KMS-11 (cell line): Measurements from ENCODE around the gene LONP2.

Source experiments
- H2AFZ ChIP-seq: fragments of 200-600 bp; sonication (generic); 2 replicates; pipeline ENCODE4 v1.6.1; 2016; ENCODE audit warnings: antibody characterized with exemption, mixed run types, low read depth
- H3K27ac ChIP-seq: fragments of 200-600 bp; sonication (generic); 2 replicates; pipeline ENCODE4 v1.6.1; 2016; ENCODE audit warnings: mild to moderate bottlenecking, mixed run types
- H3K27me3 ChIP-seq: fragments of 200-600 bp; sonication (generic); 2 replicates; pipeline ENCODE4 v1.6.1; 2017; ENCODE audit warnings: mild to moderate bottlenecking, low read depth, mixed run types, moderate library complexity; ENCODE audit not compliant: insufficient read depth
- H3K36me3 ChIP-seq: fragments of 200-600 bp; sonication (generic); 2 replicates; pipeline ENCODE4 v1.6.1; 2017; ENCODE audit warnings: mild to moderate bottlenecking, mixed run types; ENCODE audit not compliant: insufficient read depth
- H3K4me1 ChIP-seq: fragments of 200-600 bp; sonication (generic); 2 replicates; pipeline ENCODE4 v1.6.1; 2016; ENCODE audit warnings: mild to moderate bottlenecking, low read depth, mixed run types; ENCODE audit not compliant: poor library complexity, severe bottlenecking
- H3K4me2 ChIP-seq: fragments of 200-600 bp; sonication (generic); 2 replicates; pipeline ENCODE4 v1.7.0; 2016; ENCODE audit warnings: mild to moderate bottlenecking, mixed run types
- H3K4me3 ChIP-seq: fragments of 200-600 bp; sonication (generic); IDR thresholded peaks from 2 replicates; pipeline ENCODE4 v1.6.1; 2017; ENCODE audit warnings: low read depth, low read length, mixed read lengths; ENCODE audit not compliant: insufficient read depth
- H3K79me2 ChIP-seq: fragments of 200-600 bp; sonication (generic); 2 replicates; pipeline ENCODE4 v1.6.1; 2016; ENCODE audit warnings: low read depth, mixed run types; ENCODE audit not compliant: insufficient read depth
- H3K9ac ChIP-seq: fragments of 200-600 bp; sonication (generic); 2 replicates; pipeline ENCODE4 v1.6.1; 2016; ENCODE audit warnings: mild to moderate bottlenecking, mixed run types
- H4K20me1 ChIP-seq: fragments of 200-600 bp; sonication (generic); 2 replicates; pipeline ENCODE4 v1.6.1; 2016; ENCODE audit warnings: mild to moderate bottlenecking, mixed run types; ENCODE audit not compliant: insufficient read depth
- CTCF ChIP-seq: fragments of 200-600 bp; sonication (generic); conservative IDR thresholded peaks from 2 replicates; pipeline ENCODE4 v1.6.1; 2017; ENCODE audit warnings: low read depth, mild to moderate bottlenecking, antibody characterized with exemption, low read length, moderate library complexity, mixed read lengths

Gene LONP2

GRCh38 chr16:48280546-48280945 lies 36.4 kb downstream of the LONP2 start:
- Histone ChIP-seq H3K27me3 (no peaks in the 10 kb centered on the region), H3K4me1 (peaks cover 17% of the 10 kb centered on the region), H3K9ac (no peak overlapping the region), H3K4me2 (no peak overlapping the region), H3K36me3 (no peaks in the 10 kb centered on the region), H3K79me2 (no peaks in the 10 kb centered on the region), H2AFZ (no peak overlapping the region), H4K20me1 (no peaks in the 10 kb centered on the region), H3K27ac (no peak overlapping the region), H3K4me3 (no peak overlapping the region)
- no peak for TF ChIP-seq CTCF

- H3K4me3 ChIP-seq: no peak overlapping the region
- no peak overlapping the region for H3K4me2 ChIP-seq
- no peak overlapping the region for H2AFZ ChIP-seq
- peaks cover 23% of the 10 kb centered on the region for H3K4me1 ChIP-seq
- H3K36me3 ChIP-seq: 0 out of 2 replicates have a peak, but pooled peaks cover 2% of the 10 kb centered on the region
- H3K27ac ChIP-seq: no peak overlapping the region
- H3K9ac ChIP-seq: no peak overlapping the region
- no peaks in the 10 kb centered on the region for H4K20me1 ChIP-seq
- H3K27me3 ChIP-seq: no peaks in the 10 kb centered on the region
- no peak for TF ChIP-seq CTCF
- no peaks in the 10 kb centered on the region for H3K79me2 ChIP-seq
Observed at GRCh38 chr16:48282636-48283263, 38.6 kb downstream of the LONP2 start.

GRCh38 chr16:48284772-48285409 lies 40.8 kb downstream of the LONP2 start:
- Histone ChIP-seq H3K27ac (peak overlapping the region; percentile 40; the same call in 1 of the 2 replicates), H3K4me2 (peak overlapping the region; percentile 44), H3K4me1 (peaks cover 23% of the 10 kb centered on the region), H3K9ac (no peak overlapping the region), H3K79me2 (no peaks in the 10 kb centered on the region), H4K20me1 (no peaks in the 10 kb centered on the region), H3K4me3 (no peak overlapping the region), H2AFZ (no peak overlapping the region), H3K36me3 (0 out of 2 replicates have a peak, but pooled peaks cover 2% of the 10 kb centered on the region), H3K27me3 (no peaks in the 10 kb centered on the region)
- TF ChIP-seq CTCF: no peak

- Histone ChIP-seq H3K27me3 (no peaks in the 10 kb centered on the region), H3K4me2 (no peak overlapping the region), H3K27ac (no peak overlapping the region), H2AFZ (no peak overlapping the region), H3K36me3 (0 out of 2 replicates have a peak, but pooled peaks cover 2% of the 10 kb centered on the region), H3K9ac (no peak overlapping the region), H3K4me3 (no peak overlapping the region), H3K4me1 (peaks cover 23% of the 10 kb centered on the region), H3K79me2 (no peaks in the 10 kb centered on the region), H4K20me1 (no peaks in the 10 kb centered on the region)
- no peak for TF ChIP-seq CTCF
Observed at GRCh38 chr16:48287239-48287638, 43.1 kb downstream of the LONP2 start.
